HG03066 (cell line): Measurements from ENCODE around the gene RAD54L.
"Not testable (repeated sequence)": the region's sequence is repeated elsewhere in the genome, so short reads cannot be mapped to it uniquely, and the experiment has no call there.

Source experiments
- ATAC-seq: cut with Tn5 transposase; IDR thresholded peaks from one replicate; pipeline ENCODE4 v1.9.1; 2021; ENCODE audit warnings: low read depth; ENCODE audit not compliant: unreplicated experiment

The RAD54L gene

DNA sequence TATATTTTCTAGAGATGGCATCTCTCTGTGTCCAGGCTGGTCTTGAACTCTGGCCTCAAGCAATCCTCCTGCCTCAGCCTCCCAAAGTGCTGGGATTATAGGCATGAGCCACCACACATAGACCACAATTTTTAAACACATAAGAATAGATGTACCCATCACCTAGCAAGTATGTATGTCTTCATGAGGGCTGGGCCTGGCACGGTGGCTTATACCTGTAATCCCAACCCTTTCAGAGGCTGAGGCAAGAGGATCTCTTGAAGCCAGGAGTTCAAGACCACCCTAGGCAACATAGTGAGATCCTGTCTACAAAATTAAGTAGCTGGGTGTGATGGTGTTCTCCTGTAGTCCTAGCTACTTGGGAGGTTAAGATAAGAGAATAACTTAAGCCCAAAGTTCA is 69.8 kb downstream of the RAD54L start:
- no peak for ATAC-seq

DNA sequence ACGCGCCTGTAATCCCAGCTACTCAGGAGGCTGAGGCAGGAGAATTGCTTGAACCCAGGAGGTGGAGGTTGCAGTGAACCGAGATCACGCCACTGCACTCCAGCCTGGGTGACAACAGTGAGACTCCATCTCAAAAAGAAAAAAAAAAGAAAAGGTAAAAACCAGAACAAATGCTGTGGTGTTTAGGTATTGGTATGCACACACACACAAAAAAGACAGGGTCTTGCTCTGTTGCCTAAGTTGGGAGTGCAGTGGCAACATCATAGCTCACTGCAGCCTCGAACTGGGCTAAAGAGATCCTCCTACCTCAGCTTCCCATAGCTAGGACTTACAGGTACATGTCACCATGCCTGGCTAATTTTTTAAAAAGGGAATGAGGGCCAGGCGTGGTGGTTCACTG is 71.7 kb downstream of the RAD54L start:
- ATAC-seq: not testable (repeated sequence)

- ATAC-seq: not testable (repeated sequence)
These were observed 72.7 kb downstream of the RAD54L start for GRCh38 chr1:46319960-46320914.

DNA sequence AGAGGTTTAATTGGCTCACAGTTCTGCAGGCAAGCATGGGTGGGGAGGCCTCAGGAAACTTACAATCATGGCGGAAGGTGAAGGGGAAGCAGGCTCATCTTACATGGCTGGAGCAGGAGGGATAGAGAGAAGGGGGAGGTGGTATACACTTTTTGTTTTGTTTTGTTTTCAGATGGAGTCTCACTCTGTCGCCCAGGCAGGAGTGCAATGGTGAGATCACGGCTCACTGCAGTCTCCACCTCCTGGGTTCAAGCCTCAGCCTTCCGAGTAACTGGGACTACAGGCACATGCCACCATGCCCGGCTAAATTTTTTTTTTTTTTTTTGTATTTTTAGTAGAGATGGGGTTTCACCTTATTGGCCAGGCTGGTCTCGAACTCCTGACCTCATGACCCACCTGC is 74.6 kb downstream of the RAD54L start:
- not testable (repeated sequence) for ATAC-seq

DNA sequence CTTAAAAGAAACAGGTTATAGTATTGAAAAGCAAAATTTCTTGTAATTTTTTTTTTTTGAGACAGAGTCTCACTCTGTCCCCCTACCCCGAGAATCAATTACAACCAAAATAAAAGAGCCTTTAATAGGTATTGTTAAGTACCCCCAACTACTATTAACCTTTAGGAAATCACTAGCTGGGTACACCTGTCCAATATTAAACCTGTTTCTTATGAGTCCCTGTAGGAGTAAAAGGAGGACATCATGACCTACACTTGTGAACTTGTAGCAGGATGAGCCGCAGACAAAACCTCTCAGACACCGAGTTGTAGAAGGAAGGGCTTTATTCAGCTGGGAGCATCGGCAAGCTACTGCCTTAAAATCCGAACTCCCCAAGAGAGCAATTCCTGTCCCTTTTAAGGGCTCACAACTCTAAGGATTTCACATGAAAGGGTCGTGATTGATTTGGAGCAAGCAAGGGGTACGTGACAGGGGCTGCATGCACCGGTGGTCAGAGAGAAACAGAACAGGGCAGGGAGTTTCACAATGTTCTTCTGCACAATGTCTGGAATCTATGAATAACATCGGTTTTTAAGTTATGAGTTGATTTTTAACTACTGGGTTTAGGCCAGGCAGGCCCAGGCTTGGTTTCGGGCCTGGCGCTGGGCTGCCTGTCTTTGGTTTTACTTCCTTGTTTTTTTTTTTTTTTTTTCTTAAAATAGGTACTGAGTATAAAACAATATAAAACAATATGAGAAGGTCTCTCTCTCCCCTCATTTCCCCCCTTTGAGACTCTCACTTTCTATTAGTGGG is 77.9 kb downstream of the RAD54L start:
- ATAC-seq: not testable (repeated sequence)
